HTERT RPE-1 (cell line): Measurements from ENCODE around the gene CCL15.
"Not testable (repeated sequence)": the region's sequence is repeated elsewhere in the genome, so short reads cannot be mapped to it uniquely, and the experiment has no call there.

Source experiments
- in situ Hi-C: fragments of 300-500 bp; cut with MboI; formaldehyde crosslinking; loops from 4 replicates; pipeline ENCODE4 v1.14.3; 2020; ENCODE audit warnings: low sequenced_read_pairs

Gene CCL15

GRCh38 chr17:36001110-36001771 is at the start of gene CCL15:
Gene CCL15 (minus strand): TSS chr17:36001553. CDS start chr17:36001492, 61 bp downstream.
- in situ Hi-C loops = no loop called here

- in situ Hi-C loops = no loop called here
Observed at GRCh38 chr17:36049643-36050042, 48.3 kb upstream of the CCL15 start.

- in situ Hi-C loops = no loop called here
Observed at GRCh38 chr17:36048066-36048465, 46.7 kb upstream of the CCL15 start.

- in situ Hi-C loops = no loop called here
Observed at GRCh38 chr17:36036235-36036634, 34.9 kb upstream of the CCL15 start.

- in situ Hi-C loops = no loop called here
Observed at GRCh38 chr17:36034127-36034526, 32.8 kb upstream of the CCL15 start.

- in situ Hi-C loops = no loop called here
Observed at GRCh38 chr17:36030956-36031355, 29.6 kb upstream of the CCL15 start.

- in situ Hi-C loops = no loop called here
Observed at GRCh38 chr17:36027761-36028160, 26.4 kb upstream of the CCL15 start.

- in situ Hi-C loops = no loop called here
Observed at GRCh38 chr17:36024106-36024869, 22.9 kb upstream of the CCL15 start.

- in situ Hi-C loops = no loop called here
Observed at GRCh38 chr17:36019423-36019822, 18.1 kb upstream of the CCL15 start.

GRCh38 chr17:36017799-36018198 is 16.4 kb upstream of the CCL15 start, which contains the start of gene CCL23:
Gene CCL23 (minus strand): TSS chr17:36017972. CDS start chr17:36017897, 75 bp downstream.
- in situ Hi-C loops = no loop called here

- in situ Hi-C loops = no loop called here
Observed at GRCh38 chr17:36016555-36016954, 15.2 kb upstream of the CCL15 start.

- in situ Hi-C loops = not testable (repeated sequence)
Observed at GRCh38 chr17:36015895-36016294, 14.5 kb upstream of the CCL15 start.

GRCh38 chr17:36014946-36015345 is 13.6 kb upstream of the CCL15 start:
- in situ Hi-C loops = no loop called here

- in situ Hi-C loops = no loop called here
Observed at GRCh38 chr17:36011201-36011600, 9.8 kb upstream of the CCL15 start.

GRCh38 chr17:36008998-36009665 is 7.8 kb upstream of the CCL15 start:
- in situ Hi-C loops = no loop called here

GRCh38 chr17:36004594-36005108 is 3.3 kb upstream of the CCL15 start:
- in situ Hi-C loops = no loop called here

GRCh38 chr17:36002631-36003030 is 1.3 kb upstream of the CCL15 start:
- in situ Hi-C loops = no loop called here

- in situ Hi-C loops = no loop called here
Observed at GRCh38 chr17:36001862-36002603, 680 bp upstream of the CCL15 start.

GRCh38 chr17:36000732-36001109 is 632 bp downstream of the CCL15 start:
- in situ Hi-C loops = no loop called here

- in situ Hi-C loops = no loop called here
Observed at GRCh38 chr17:35998756-35999155, 2.6 kb downstream of the CCL15 start.

- in situ Hi-C loops = no loop called here
Observed at GRCh38 chr17:35998018-35998545, 3.3 kb downstream of the CCL15 start.
